Transverse colon (tissue), 4 donors: ENCODE results near the gene ZDHHC7. TPM values are rescaled to one million over a fixed set of nuclear protein-coding genes. Genes with fewer than 3 reads are reported as not detected.
"Not testable (repeated sequence)": the region's sequence is repeated elsewhere in the genome, so short reads cannot be mapped to it uniquely, and the experiment has no call there.

Experiments
- DNase-seq: peaks from one replicate; pipeline ENCODE4 v3.0.0-alpha.2; 2019
- H3K27ac ChIP-seq, 4 donors: fragments of 200-600 bp; sonication (generic); 2 replicates each; pipeline ENCODE4 v1.5.1; 2016 to 2018; ENCODE audit warnings: inconsistent platforms in 4 of 4
- H3K27me3 ChIP-seq: fragments of 200-600 bp; sonication (generic); 2 replicates; pipeline ENCODE4 v1.5.1; 2017; ENCODE audit warnings: inconsistent platforms
- H3K36me3 ChIP-seq, 4 donors: fragments of 200-600 bp; sonication (generic); 2 replicates each; pipeline ENCODE4 v1.5.1; 2017 to 2019; ENCODE audit warnings: inconsistent platforms in 4 of 4
- H3K4me1 ChIP-seq, 4 donors: fragments of 200-600 bp; sonication (generic); 2 replicates each; pipeline ENCODE4 v1.5.1; 2017 to 2020; ENCODE audit warnings: inconsistent platforms in 4 of 4
- H3K4me3 ChIP-seq, 4 donors: fragments of 200-600 bp; sonication (generic); 1 replicate in 1 of 4; 2 replicates in 3 of 4; pipeline versions ENCODE4 v1.5.1 to v1.6.1; 2017 to 2019; ENCODE audit warnings: inconsistent platforms in 4 of 4
- H3K9me3 ChIP-seq, 2 donors: fragments of 200-600 bp; sonication (generic); 2 replicates each; pipeline ENCODE4 v1.5.1; 2017 to 2019; ENCODE audit warnings: inconsistent platforms in 2 of 2
- EP300 ChIP-seq: sonication (generic); formaldehyde crosslinking; IDR thresholded peaks from one replicate; pipeline ENCODE4 v1.6.1; 2017; ENCODE audit warnings: antibody characterized with exemption, low read depth
- POLR2A ChIP-seq: fragments of 450-650 bp; IDR thresholded peaks from one replicate; pipeline ENCODE4 v1.6.1; 2016; ENCODE audit warnings: antibody characterized with exemption, mild to moderate bottlenecking, moderate library complexity
- POLR2AphosphoS5 ChIP-seq, 3 donors: sonication (generic); formaldehyde crosslinking; IDR thresholded peaks; one replicate each; pipeline ENCODE4 v1.6.1; 2016; ENCODE audit warnings: antibody characterized with exemption in 3 of 3
- WGBS, 2 donors: methylation state at CpG; one replicate each; pipeline ENCODE4 v1.1.5; 2018; ENCODE audit warnings: low coverage in 1 of 2; 5-methylcytosine and 5-hydroxymethylcytosine counted together
- in situ Hi-C, 4 donors: fragments of 200-750 bp; cut with MboI; loops; one replicate each; pipeline versions ENCODE4 v1.15.0 to v1.15.1; 2017; ENCODE audit warnings: low sequenced_read_pairs in 3 of 4, low pct_ligation_motif_present in 1 of 4, low pct_unique_long_range_greater_than_20kb in 1 of 4
- intact Hi-C: fragments of 100-400 bp; cut with DNase I; formaldehyde crosslinking; loops from one replicate; pipeline ENCODE4 v1.15.1; 2023; ENCODE audit warnings: low total_unique reads
- total RNA-seq, 4 donors: library from RNA; depleted of rRNA; stranded (reverse); fragments of >200 nt; gene quantifications; one replicate each; pipeline ENCODE4 v1.1.0, GENCODE V29; 2016
- TF ChIP-seq, protein P1 (sequence below), 5 experiments: fragments of 200-600 bp in 3 of 5; fragments of 450-650 bp in 2 of 5; sonication (generic) in 3 of 5; IDR thresholded peaks; 1 replicate in 2 of 5; 2 replicates in 3 of 5; pipeline ENCODE4 v1.5.1; 2016 to 2017; ENCODE audit warnings: antibody characterized with exemption in 5 of 5, inconsistent platforms in 3 of 5, mild to moderate bottlenecking in 2 of 5, moderate library complexity in 1 of 5

ZDHHC7 gene
- total RNA-seq, 4 donors from 2014 or later: 100 to 940 (median 120) TPM

DNA sequence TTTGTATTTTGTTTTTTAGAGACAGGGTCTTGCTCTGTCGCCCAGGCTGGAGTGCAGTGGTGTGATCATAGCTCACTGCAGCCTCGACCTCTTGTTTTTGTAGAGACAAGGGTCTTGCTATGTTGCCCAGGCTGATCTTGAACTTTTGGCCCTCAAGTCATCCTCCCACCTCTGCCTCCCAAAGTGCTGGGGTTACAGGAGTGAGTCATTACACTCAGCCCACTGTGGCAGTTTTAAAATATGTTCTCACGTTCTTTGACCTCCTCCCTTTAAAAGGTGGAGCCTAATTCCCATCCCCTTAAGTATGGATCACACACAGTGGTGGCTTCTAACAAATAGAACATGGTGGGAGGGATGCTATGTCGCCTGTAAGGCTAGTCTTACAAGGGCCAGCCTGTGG lies 67.7 kb downstream of the ZDHHC7 start:
- no peak for TF ChIP-seq EP300
- TF ChIP-seq, protein P1, sequence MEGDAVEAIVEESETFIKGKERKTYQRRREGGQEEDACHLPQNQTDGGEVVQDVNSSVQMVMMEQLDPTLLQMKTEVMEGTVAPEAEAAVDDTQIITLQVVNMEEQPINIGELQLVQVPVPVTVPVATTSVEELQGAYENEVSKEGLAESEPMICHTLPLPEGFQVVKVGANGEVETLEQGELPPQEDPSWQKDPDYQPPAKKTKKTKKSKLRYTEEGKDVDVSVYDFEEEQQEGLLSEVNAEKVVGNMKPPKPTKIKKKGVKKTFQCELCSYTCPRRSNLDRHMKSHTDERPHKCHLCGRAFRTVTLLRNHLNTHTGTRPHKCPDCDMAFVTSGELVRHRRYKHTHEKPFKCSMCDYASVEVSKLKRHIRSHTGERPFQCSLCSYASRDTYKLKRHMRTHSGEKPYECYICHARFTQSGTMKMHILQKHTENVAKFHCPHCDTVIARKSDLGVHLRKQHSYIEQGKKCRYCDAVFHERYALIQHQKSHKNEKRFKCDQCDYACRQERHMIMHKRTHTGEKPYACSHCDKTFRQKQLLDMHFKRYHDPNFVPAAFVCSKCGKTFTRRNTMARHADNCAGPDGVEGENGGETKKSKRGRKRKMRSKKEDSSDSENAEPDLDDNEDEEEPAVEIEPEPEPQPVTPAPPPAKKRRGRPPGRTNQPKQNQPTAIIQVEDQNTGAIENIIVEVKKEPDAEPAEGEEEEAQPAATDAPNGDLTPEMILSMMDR (IDR thresholded peaks at IDR 0.05): no peak
- no peak for TF ChIP-seq POLR2A
- no peak for TF ChIP-seq POLR2AphosphoS5 (IDR thresholded peaks at IDR 0.05)
- Histone ChIP-seq H3K36me3 (no peaks in the 10 kb centered on the region), H3K27me3 (no peaks in the 10 kb centered on the region), H3K4me3 (no peak overlapping the region), H3K27ac (no peak overlapping the region), H3K4me1 (peaks cover 0 to 9% (median 6%) of the 10 kb centered on the region in 4 donors), H3K9me3 (no peaks in the 10 kb centered on the region)
- DNase-seq: no peak
- 75 to 90% methylated on average over 2 to 4 of the region's 4 CpGs for WGBS, 2 donors
- intact Hi-C loops (no loop called here), in situ Hi-C loops (no loop called here)

- intact Hi-C loops: no loop called here
- WGBS, 2 donors: 91 to 100% methylated on average over 4 of the region's 4 CpGs
- DNase-seq: no peak
Measured at GRCh38 chr16:84942786-84943185, 68.5 kb downstream of the ZDHHC7 start.

GRCh38 chr16:84941921-84942320 lies 69.4 kb downstream of the ZDHHC7 start:
- no peak for DNase-seq
- Histone ChIP-seq H3K36me3 (no peaks in the 10 kb centered on the region), H3K4me1 (peaks cover 0 to 3% (median 2%) of the 10 kb centered on the region in 4 donors), H3K9me3 (no peaks in the 10 kb centered on the region), H3K4me3 (no peak overlapping the region), H3K27me3 (no peaks in the 10 kb centered on the region), H3K27ac (peak overlapping the region in 1 of 4 donors; percentile 24)
- in situ Hi-C loops (no loop called here), intact Hi-C loops (no loop called here)
- 90% methylated on average over 10 of the region's 10 CpGs; no CpG with 5 or more reads in 1 of the 2 donors for WGBS, 2 donors
- TF ChIP-seq POLR2A: no peak
- TF ChIP-seq POLR2AphosphoS5 (IDR thresholded peaks at IDR 0.05): no peak
- TF ChIP-seq, protein P1 (IDR thresholded peaks at IDR 0.05): no peak
- TF ChIP-seq EP300: no peak

More at GRCh38 chr16:84942786-84943185, 68.5 kb downstream of the ZDHHC7 start:
- H3K27ac ChIP-seq: no peak overlapping the region
- H3K27me3 ChIP-seq: no peaks in the 10 kb centered on the region
- H3K36me3 ChIP-seq: no peaks in the 10 kb centered on the region
- peaks cover 0 to 9% (median 6%) of the 10 kb centered on the region in 4 donors for H3K4me1 ChIP-seq
- no peaks in the 10 kb centered on the region for H3K9me3 ChIP-seq
- in situ Hi-C loops: no loop called here
- no peak overlapping the region for H3K4me3 ChIP-seq
- TF ChIP-seq POLR2A (no peak), EP300 (no peak), POLR2AphosphoS5 (IDR thresholded peaks at IDR 0.05) (no peak)
- TF ChIP-seq, protein P1 (IDR thresholded peaks at IDR 0.05): no peak

DNA sequence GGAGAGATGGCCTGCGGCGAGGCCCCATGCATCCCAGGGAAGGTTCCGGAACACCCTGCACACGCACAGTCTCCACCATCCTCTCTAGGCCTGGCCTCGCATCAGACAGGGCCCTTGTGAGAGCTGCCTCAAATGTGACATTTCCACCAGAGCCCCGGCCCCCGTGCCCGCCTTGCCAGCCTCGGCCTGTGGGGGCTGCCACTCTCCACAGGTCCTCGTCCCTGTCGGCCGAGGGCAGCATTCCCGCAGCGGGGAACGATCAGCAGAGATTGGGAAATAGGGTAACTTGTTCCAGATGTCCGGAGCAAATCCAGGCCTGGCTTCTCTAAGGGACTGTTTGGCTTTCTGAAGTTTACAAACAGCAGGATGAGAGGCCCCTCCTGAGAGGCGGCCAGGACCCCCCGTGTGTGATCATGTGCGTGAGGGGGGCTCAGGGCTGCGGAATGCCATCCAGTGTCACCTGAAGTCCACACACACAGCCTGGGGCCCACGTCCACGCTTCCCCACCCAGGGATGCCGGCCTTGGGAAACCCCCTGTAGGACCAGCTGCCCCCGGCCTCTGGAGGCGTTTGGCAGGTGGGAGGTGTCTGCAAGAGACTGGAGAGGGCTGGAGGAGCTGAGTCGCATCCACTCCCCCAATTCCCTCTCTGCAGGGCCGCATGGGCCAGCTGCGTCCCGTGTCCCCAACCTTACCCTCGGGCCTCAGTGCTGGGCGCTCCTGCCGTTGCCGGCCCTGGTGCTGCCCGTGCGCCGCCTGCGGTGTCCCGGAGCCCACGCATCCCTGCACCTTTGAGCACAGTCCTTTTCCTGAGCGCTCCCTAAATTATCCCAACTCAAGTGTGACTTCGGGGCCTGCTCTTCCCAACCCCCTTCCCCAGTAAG lies 70.4 kb downstream of the ZDHHC7 start:
- WGBS, 2 donors: 85% methylated on average over 38 of the region's 41 CpGs; no CpG with 5 or more reads in 1 of the 2 donors
- intact Hi-C loops: no loop called here
- TF ChIP-seq, protein P1 (IDR thresholded peaks at IDR 0.05): no peak
- no peak for TF ChIP-seq POLR2AphosphoS5 (IDR thresholded peaks at IDR 0.05)
- no peak for TF ChIP-seq POLR2A
- TF ChIP-seq EP300: no peak
- H3K36me3 ChIP-seq: no peaks in the 10 kb centered on the region
- H3K27me3 ChIP-seq: no peaks in the 10 kb centered on the region
- no peak for DNase-seq
- H3K27ac ChIP-seq: peak overlapping the region; percentile 17 to 33 (median 24)
- in situ Hi-C loops: no loop called here
- no peak overlapping the region for H3K4me3 ChIP-seq
- no peaks in the 10 kb centered on the region for H3K9me3 ChIP-seq
- no peaks in the 10 kb centered on the region for H3K4me1 ChIP-seq

DNA sequence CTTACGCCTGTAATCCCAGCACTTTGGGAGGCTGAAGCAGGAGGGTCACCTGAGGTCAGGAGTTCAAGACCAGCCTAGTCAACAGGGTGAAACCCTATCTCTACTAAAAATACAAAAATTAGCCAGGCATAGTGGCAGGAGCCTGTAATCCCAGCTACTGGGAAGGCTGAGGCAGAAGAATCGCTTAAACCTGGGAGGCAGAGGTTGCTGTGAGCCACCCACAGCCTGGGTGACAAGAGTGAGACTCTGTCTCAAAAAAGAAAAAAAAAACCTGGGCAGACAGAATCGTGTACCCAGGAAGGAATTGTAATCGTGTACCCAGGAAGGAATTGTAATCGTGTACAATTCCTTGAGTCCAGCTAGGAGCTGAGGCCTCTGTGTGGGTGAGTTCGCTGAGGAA lies 72.7 kb downstream of the ZDHHC7 start:
- DNase-seq, intact Hi-C loops, H3K27ac ChIP-seq, H3K4me3 ChIP-seq, H3K4me1 ChIP-seq, H3K27me3 ChIP-seq, H3K36me3 ChIP-seq, H3K9me3 ChIP-seq, in situ Hi-C loops: not testable (repeated sequence)
- 79% methylated on average over 6 of the region's 6 CpGs; no CpG with 5 or more reads in 1 of the 2 donors for WGBS, 2 donors
